WTC11 (cell line): ENCODE data around the gene DNAH8. TPM values are rescaled to one million over a fixed set of nuclear protein-coding genes. Genes with fewer than 3 reads are reported as not detected.
A peak's percentile ranks its signal among the peaks of the same experiment; 100 is the strongest.

ENCODE experiments used
- ATAC-seq: fragments of 200-7000 bp; cut with Tn5 transposase; 2 replicates; pipeline ENCODE4 v1.10.0; 2021; ENCODE audit warnings: mild to moderate bottlenecking, moderate library complexity
- CTCF ChIA-PET: fragments of 300-600 bp; sonication (Branson Sonifier 250); formaldehyde crosslinking; loops from one replicate; lab custom pipeline; 2021; ENCODE audit warnings: antibody characterized with exemption; lab: Charles Lee
- POLR2A ChIA-PET: fragments of 350-600 bp; sonication (Branson Sonifier 250); formaldehyde crosslinking; loops from one replicate; lab custom pipeline; 2021; ENCODE audit warnings: antibody characterized with exemption; lab: Charles Lee
- DNase-seq: peaks from one replicate; pipeline ENCODE4 v3.0.0; 2021; ENCODE audit warnings: low spot score
- H3K27ac Mint-ChIP-seq: 2 replicates; pipeline ENCODE4 v1.8.0; 2021; ENCODE audit warnings: mixed read lengths
- H3K27me3 Mint-ChIP-seq: 2 replicates; pipeline ENCODE4 v1.8.0; 2021; ENCODE audit warnings: low read depth, mild to moderate bottlenecking, moderate library complexity, mixed read lengths
- H3K36me3 Mint-ChIP-seq: 2 replicates; pipeline ENCODE4 v1.8.0; 2021; ENCODE audit warnings: mixed read lengths
- H3K4me1 Mint-ChIP-seq: 2 replicates; pipeline ENCODE4 v1.8.0; 2022; ENCODE audit warnings: mixed read lengths
- H3K4me3 Mint-ChIP-seq: 2 replicates; pipeline ENCODE4 v1.8.0; 2021; ENCODE audit warnings: mild to moderate bottlenecking, moderate library complexity, mixed read lengths
- H3K9me3 Mint-ChIP-seq: 2 replicates; pipeline ENCODE4 v1.8.0; 2021; ENCODE audit warnings: mixed read lengths
- ATF1 ChIP-seq: sonication (generic); formaldehyde crosslinking; IDR thresholded peaks from 2 replicates; pipeline ENCODE4 v1.8.1; 2023; ENCODE audit warnings: mild to moderate bottlenecking, moderate library complexity, missing genetic modification reagents
- CREB1 ChIP-seq: sonication (generic); formaldehyde crosslinking; IDR thresholded peaks from 2 replicates; pipeline ENCODE4 v1.8.0; 2023; ENCODE audit warnings: mild to moderate bottlenecking, missing genetic modification reagents
- HMGA2 ChIP-seq: fragments of 250-450 bp; sonication (Bioruptor Pico); IDR thresholded peaks from 2 replicates; pipeline ENCODE4 v1.4.0; 2021; ENCODE audit warnings: mild to moderate bottlenecking, moderate library complexity
- KAT7 ChIP-seq: sonication (generic); formaldehyde crosslinking; IDR thresholded peaks from 2 replicates; pipeline ENCODE4 v1.8.1; 2023; ENCODE audit warnings: missing genetic modification reagents, mild to moderate bottlenecking, borderline replicate concordance
- MXD4 ChIP-seq: fragments of 250-450 bp; sonication (Bioruptor Pico); IDR thresholded peaks from 2 replicates; pipeline ENCODE4 v1.8.0; 2021; ENCODE audit warnings: mild to moderate bottlenecking, moderate library complexity, borderline replicate concordance
- RELA ChIP-seq: sonication (generic); formaldehyde crosslinking; IDR thresholded peaks from 2 replicates; pipeline ENCODE4 v1.8.1; 2022; ENCODE audit warnings: missing genetic modification reagents, mild to moderate bottlenecking, borderline replicate concordance
- TEAD1 ChIP-seq: sonication (generic); formaldehyde crosslinking; IDR thresholded peaks from 2 replicates; pipeline ENCODE4 v1.8.0; 2022; ENCODE audit warnings: mild to moderate bottlenecking, missing genetic modification reagents
- ZBTB21 ChIP-seq: sonication (generic); formaldehyde crosslinking; IDR thresholded peaks from 2 replicates; pipeline ENCODE4 v1.8.1; 2023; ENCODE audit warnings: mild to moderate bottlenecking, missing genetic modification reagents, borderline replicate concordance
- ZNF219 ChIP-seq: sonication (generic); formaldehyde crosslinking; IDR thresholded peaks from 2 replicates; pipeline ENCODE4 v1.8.0; 2023; ENCODE audit warnings: missing genetic modification reagents, mild to moderate bottlenecking, borderline replicate concordance
- ZNF317 ChIP-seq: sonication (generic); formaldehyde crosslinking; IDR thresholded peaks from 2 replicates; pipeline ENCODE4 v1.8.1; 2023; ENCODE audit warnings: low read depth, mild to moderate bottlenecking, moderate library complexity, missing genetic modification reagents, borderline replicate concordance
- ZNF416 ChIP-seq: fragments of 250-450 bp; sonication (Bioruptor Pico); IDR thresholded peaks from 2 replicates; pipeline ENCODE4 v1.9.0; 2021; ENCODE audit warnings: mild to moderate bottlenecking, inconsistent platforms
- total RNA-seq: library from RNA; stranded (reverse); gene quantifications from 3 replicates; pipeline ENCODE4 v1.2.3, GENCODE V29; 2021
- TF ChIP-seq, protein P1 (sequence below): fragments of 250-450 bp; sonication (Bioruptor Pico); IDR thresholded peaks from 2 replicates; pipeline ENCODE4 v1.8.0; 2021; ENCODE audit warnings: mild to moderate bottlenecking
- TF ChIP-seq, protein P2 (sequence below): sonication (generic); formaldehyde crosslinking; IDR thresholded peaks from 2 replicates; pipeline ENCODE4 v1.8.1; 2023; ENCODE audit warnings: mild to moderate bottlenecking, missing genetic modification reagents, moderate library complexity
- TF ChIP-seq, protein P3 (sequence below): fragments of 250-450 bp; sonication (Bioruptor Pico); IDR thresholded peaks from 2 replicates; pipeline ENCODE4 v1.9.0; 2021; ENCODE audit warnings: mild to moderate bottlenecking, borderline replicate concordance
- TF ChIP-seq, protein P4 (sequence below): sonication (generic); formaldehyde crosslinking; IDR thresholded peaks from 2 replicates; pipeline ENCODE4 v1.8.0; 2023; ENCODE audit warnings: missing genetic modification reagents, mild to moderate bottlenecking, borderline replicate concordance
- TF ChIP-seq, protein P5 (sequence below): sonication (generic); formaldehyde crosslinking; conservative IDR thresholded peaks from 2 replicates; pipeline ENCODE4 v1.8.1; 2022; ENCODE audit warnings: mild to moderate bottlenecking, missing genetic modification reagents
- TF ChIP-seq, protein P6 (sequence below): sonication (generic); formaldehyde crosslinking; IDR thresholded peaks from 2 replicates; pipeline ENCODE4 v1.8.1; 2022; ENCODE audit warnings: missing genetic modification reagents, borderline replicate concordance
- TF ChIP-seq, protein P7 (sequence below): sonication (generic); formaldehyde crosslinking; IDR thresholded peaks from 2 replicates; pipeline ENCODE4 v1.8.0; 2022; ENCODE audit warnings: mild to moderate bottlenecking, missing genetic modification reagents

The DNAH8 gene
- total RNA-seq, 1 experiment from 2014 or later: 0.02 TPM

DNA sequence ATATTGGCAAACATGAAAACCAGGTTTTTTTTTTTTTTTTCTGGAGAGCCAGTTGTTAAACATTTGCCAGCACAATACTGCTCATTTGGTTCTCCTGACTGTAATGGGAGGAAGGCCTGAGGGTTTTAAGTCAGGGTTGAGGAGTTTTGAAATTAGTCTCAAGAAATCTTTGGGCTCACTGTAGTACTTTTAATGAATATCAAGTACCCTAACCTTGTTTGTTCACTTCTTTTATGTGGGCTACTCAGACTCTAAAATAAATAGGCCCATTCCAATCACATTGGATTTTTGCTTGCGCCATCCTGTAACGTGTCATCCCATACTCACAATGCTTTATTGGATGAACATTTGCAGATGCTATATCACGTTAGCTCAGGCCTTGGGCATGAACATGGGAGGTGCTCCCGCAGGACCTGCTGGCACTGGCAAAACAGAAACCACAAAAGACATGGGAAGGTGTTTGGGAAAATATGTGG is 146.9 kb downstream of the DNAH8 start:
- no peaks in the 10 kb centered on the region for H3K9me3 Mint-ChIP-seq
- ATAC-seq: no peak
- no peak overlapping the region for H3K27ac Mint-ChIP-seq
- DNase-seq: no peak
- H3K27me3 Mint-ChIP-seq: no peaks in the 10 kb centered on the region; the same call in 1 of the 2 replicates
- TF ChIP-seq HMGA2 (CRISPR knock-in tag): no peak
- TF ChIP-seq ATF1: no peak
- no peaks in the 10 kb centered on the region for H3K36me3 Mint-ChIP-seq
- H3K4me3 Mint-ChIP-seq: no peak overlapping the region
- 0 out of 2 replicates have a peak, but pooled peaks cover 2% of the 10 kb centered on the region for H3K4me1 Mint-ChIP-seq
- CTCF ChIA-PET: interaction anchor here (2.1 kb wide), 1 partner anchor 10 kb away, joined by 9 read pairs; no protein-coding TSS in a partner anchor
- POLR2A ChIA-PET: no interaction called here

DNA sequence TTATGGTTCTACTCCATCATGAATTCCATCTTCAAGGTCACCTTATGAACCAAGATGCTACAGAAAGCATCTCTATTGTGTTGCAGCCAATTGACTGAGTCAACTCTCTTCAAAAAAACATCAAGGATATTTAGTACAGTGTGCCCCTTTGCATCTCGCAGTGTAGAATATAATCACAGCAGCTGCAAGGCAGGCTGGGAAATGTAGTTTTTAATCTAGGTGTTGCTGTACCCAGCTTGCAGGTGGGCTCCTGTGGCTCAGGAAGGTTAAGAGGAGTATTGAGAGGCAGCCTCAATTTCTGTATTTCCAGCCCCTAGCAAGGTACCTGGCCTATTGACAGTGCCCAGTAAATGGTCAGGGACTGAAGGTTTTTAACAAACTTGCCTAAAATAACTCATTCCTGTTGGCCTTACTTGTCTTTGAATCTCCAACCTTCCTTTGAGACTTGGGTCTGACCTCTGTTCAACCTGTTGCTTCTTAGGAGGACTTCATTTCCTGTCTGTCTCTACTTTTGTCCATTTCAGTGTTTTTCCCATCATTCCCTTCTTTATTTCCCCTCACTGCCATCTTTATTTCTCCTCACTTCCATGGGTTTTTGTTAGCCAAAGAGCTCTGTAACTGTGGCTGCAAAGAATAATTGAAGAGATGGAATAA is 150.5 kb downstream of the DNAH8 start:
- H3K4me3 Mint-ChIP-seq: no peak overlapping the region
- H3K27ac Mint-ChIP-seq: no peak overlapping the region
- ATAC-seq (peak; percentile 66), DNase-seq (no peak)
- H3K36me3 Mint-ChIP-seq: no peaks in the 10 kb centered on the region
- ChIA-PET POLR2A (no interaction called here), CTCF (interaction anchor here (1.1 to 1.4 kb wide), 2 partner anchors 131 to 237 kb away, joined by 3 read pairs; no protein-coding TSS in a partner anchor)
- H3K4me1 Mint-ChIP-seq: 0 out of 2 replicates have a peak, but pooled peaks cover 2% of the 10 kb centered on the region
- H3K9me3 Mint-ChIP-seq: no peaks in the 10 kb centered on the region
- no peak for TF ChIP-seq ZNF416
- no peak for TF ChIP-seq KAT7 (CRISPR knock-in tag)
- no peak for TF ChIP-seq ZNF219 (CRISPR knock-in tag)
- no peak for TF ChIP-seq CREB1 (CRISPR knock-in tag)
- TF ChIP-seq, protein P1, sequence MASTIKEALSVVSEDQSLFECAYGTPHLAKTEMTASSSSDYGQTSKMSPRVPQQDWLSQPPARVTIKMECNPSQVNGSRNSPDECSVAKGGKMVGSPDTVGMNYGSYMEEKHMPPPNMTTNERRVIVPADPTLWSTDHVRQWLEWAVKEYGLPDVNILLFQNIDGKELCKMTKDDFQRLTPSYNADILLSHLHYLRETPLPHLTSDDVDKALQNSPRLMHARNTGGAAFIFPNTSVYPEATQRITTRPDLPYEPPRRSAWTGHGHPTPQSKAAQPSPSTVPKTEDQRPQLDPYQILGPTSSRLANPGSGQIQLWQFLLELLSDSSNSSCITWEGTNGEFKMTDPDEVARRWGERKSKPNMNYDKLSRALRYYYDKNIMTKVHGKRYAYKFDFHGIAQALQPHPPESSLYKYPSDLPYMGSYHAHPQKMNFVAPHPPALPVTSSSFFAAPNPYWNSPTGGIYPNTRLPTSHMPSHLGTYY (CRISPR knock-in tag): no peak
- TF ChIP-seq, protein P2, sequence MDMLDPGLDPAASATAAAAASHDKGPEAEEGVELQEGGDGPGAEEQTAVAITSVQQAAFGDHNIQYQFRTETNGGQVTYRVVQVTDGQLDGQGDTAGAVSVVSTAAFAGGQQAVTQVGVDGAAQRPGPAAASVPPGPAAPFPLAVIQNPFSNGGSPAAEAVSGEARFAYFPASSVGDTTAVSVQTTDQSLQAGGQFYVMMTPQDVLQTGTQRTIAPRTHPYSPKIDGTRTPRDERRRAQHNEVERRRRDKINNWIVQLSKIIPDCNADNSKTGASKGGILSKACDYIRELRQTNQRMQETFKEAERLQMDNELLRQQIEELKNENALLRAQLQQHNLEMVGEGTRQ (CRISPR knock-in tag): no peak
- no peak for TF ChIP-seq ZNF317 (CRISPR knock-in tag)
- TF ChIP-seq, protein P3, sequence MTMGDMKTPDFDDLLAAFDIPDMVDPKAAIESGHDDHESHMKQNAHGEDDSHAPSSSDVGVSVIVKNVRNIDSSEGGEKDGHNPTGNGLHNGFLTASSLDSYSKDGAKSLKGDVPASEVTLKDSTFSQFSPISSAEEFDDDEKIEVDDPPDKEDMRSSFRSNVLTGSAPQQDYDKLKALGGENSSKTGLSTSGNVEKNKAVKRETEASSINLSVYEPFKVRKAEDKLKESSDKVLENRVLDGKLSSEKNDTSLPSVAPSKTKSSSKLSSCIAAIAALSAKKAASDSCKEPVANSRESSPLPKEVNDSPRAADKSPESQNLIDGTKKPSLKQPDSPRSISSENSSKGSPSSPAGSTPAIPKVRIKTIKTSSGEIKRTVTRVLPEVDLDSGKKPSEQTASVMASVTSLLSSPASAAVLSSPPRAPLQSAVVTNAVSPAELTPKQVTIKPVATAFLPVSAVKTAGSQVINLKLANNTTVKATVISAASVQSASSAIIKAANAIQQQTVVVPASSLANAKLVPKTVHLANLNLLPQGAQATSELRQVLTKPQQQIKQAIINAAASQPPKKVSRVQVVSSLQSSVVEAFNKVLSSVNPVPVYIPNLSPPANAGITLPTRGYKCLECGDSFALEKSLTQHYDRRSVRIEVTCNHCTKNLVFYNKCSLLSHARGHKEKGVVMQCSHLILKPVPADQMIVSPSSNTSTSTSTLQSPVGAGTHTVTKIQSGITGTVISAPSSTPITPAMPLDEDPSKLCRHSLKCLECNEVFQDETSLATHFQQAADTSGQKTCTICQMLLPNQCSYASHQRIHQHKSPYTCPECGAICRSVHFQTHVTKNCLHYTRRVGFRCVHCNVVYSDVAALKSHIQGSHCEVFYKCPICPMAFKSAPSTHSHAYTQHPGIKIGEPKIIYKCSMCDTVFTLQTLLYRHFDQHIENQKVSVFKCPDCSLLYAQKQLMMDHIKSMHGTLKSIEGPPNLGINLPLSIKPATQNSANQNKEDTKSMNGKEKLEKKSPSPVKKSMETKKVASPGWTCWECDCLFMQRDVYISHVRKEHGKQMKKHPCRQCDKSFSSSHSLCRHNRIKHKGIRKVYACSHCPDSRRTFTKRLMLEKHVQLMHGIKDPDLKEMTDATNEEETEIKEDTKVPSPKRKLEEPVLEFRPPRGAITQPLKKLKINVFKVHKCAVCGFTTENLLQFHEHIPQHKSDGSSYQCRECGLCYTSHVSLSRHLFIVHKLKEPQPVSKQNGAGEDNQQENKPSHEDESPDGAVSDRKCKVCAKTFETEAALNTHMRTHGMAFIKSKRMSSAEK: no peak
- no peak for TF ChIP-seq MXD4
- TF ChIP-seq RELA (CRISPR knock-in tag): no peak
- TF ChIP-seq, protein P4, sequence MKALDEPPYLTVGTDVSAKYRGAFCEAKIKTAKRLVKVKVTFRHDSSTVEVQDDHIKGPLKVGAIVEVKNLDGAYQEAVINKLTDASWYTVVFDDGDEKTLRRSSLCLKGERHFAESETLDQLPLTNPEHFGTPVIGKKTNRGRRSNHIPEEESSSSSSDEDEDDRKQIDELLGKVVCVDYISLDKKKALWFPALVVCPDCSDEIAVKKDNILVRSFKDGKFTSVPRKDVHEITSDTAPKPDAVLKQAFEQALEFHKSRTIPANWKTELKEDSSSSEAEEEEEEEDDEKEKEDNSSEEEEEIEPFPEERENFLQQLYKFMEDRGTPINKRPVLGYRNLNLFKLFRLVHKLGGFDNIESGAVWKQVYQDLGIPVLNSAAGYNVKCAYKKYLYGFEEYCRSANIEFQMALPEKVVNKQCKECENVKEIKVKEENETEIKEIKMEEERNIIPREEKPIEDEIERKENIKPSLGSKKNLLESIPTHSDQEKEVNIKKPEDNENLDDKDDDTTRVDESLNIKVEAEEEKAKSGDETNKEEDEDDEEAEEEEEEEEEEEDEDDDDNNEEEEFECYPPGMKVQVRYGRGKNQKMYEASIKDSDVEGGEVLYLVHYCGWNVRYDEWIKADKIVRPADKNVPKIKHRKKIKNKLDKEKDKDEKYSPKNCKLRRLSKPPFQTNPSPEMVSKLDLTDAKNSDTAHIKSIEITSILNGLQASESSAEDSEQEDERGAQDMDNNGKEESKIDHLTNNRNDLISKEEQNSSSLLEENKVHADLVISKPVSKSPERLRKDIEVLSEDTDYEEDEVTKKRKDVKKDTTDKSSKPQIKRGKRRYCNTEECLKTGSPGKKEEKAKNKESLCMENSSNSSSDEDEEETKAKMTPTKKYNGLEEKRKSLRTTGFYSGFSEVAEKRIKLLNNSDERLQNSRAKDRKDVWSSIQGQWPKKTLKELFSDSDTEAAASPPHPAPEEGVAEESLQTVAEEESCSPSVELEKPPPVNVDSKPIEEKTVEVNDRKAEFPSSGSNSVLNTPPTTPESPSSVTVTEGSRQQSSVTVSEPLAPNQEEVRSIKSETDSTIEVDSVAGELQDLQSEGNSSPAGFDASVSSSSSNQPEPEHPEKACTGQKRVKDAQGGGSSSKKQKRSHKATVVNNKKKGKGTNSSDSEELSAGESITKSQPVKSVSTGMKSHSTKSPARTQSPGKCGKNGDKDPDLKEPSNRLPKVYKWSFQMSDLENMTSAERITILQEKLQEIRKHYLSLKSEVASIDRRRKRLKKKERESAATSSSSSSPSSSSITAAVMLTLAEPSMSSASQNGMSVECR (CRISPR knock-in tag): no peak
- TF ChIP-seq, protein P5, sequence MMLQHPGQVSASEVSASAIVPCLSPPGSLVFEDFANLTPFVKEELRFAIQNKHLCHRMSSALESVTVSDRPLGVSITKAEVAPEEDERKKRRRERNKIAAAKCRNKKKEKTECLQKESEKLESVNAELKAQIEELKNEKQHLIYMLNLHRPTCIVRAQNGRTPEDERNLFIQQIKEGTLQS (CRISPR knock-in tag): no peak
- TF ChIP-seq, protein P6, sequence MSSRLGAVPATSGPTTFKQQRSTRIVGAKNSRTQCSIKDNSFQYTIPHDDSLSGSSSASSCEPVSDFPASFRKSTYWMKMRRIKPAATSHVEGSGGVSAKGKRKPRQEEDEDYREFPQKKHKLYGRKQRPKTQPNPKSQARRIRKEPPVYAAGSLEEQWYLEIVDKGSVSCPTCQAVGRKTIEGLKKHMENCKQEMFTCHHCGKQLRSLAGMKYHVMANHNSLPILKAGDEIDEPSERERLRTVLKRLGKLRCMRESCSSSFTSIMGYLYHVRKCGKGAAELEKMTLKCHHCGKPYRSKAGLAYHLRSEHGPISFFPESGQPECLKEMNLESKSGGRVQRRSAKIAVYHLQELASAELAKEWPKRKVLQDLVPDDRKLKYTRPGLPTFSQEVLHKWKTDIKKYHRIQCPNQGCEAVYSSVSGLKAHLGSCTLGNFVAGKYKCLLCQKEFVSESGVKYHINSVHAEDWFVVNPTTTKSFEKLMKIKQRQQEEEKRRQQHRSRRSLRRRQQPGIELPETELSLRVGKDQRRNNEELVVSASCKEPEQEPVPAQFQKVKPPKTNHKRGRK: no peak
- no peak for TF ChIP-seq ZBTB21 (CRISPR knock-in tag)
- no peak for TF ChIP-seq TEAD1 (CRISPR knock-in tag)
- TF ChIP-seq, protein P7, sequence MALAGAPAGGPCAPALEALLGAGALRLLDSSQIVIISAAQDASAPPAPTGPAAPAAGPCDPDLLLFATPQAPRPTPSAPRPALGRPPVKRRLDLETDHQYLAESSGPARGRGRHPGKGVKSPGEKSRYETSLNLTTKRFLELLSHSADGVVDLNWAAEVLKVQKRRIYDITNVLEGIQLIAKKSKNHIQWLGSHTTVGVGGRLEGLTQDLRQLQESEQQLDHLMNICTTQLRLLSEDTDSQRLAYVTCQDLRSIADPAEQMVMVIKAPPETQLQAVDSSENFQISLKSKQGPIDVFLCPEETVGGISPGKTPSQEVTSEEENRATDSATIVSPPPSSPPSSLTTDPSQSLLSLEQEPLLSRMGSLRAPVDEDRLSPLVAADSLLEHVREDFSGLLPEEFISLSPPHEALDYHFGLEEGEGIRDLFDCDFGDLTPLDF: no peak
- H3K27me3 Mint-ChIP-seq: no peaks in the 10 kb centered on the region
